Loucy (cell line): Measurements from ENCODE around the gene LTBP1.

Experiments used
- H2AFZ ChIP-seq: fragments of 200-600 bp; sonication (generic); 2 replicates; pipeline ENCODE4 v1.6.0; 2016; ENCODE audit warnings: antibody characterized with exemption, mild to moderate bottlenecking, low read length, moderate library complexity
- H3F3A ChIP-seq: fragments of 200-600 bp; 2 replicates; pipeline ENCODE4 v1.6.0; 2016; ENCODE audit warnings: antibody characterized with exemption, low read depth, mild to moderate bottlenecking
- H3K27me3 ChIP-seq: fragments of 200-600 bp; sonication (generic); 2 replicates; pipeline ENCODE4 v1.6.1; 2014; ENCODE audit warnings: low read length, mild to moderate bottlenecking; ENCODE audit not compliant: insufficient read depth, poor library complexity, severe bottlenecking
- H3K36me3 ChIP-seq: fragments of 200-600 bp; sonication (generic); 2 replicates; pipeline ENCODE4 v1.6.1; 2016; ENCODE audit warnings: low read length; ENCODE audit not compliant: insufficient read depth
- H3K4me1 ChIP-seq: fragments of 200-600 bp; sonication (generic); 2 replicates; pipeline ENCODE4 v1.5.1; 2014; ENCODE audit warnings: low read length, mild to moderate bottlenecking; ENCODE audit not compliant: insufficient read depth, poor library complexity, severe bottlenecking
- H3K4me2 ChIP-seq: fragments of 200-600 bp; sonication (generic); 2 replicates; pipeline ENCODE4 v1.6.0; 2014; ENCODE audit warnings: antibody characterized with exemption, low read length, low read depth, mild to moderate bottlenecking; ENCODE audit not compliant: poor library complexity, severe bottlenecking
- H3K4me3 ChIP-seq: fragments of 200-600 bp; sonication (generic); 2 replicates; pipeline ENCODE4 v1.5.1; 2014; ENCODE audit warnings: low read length, mild to moderate bottlenecking, mixed read lengths; ENCODE audit not compliant: poor library complexity, severe bottlenecking
- H3K79me2 ChIP-seq: fragments of 200-600 bp; sonication (generic); 2 replicates; pipeline ENCODE4 v1.6.1; 2014; ENCODE audit warnings: low read length; ENCODE audit not compliant: insufficient read depth
- H3K9ac ChIP-seq: fragments of 200-600 bp; sonication (generic); 2 replicates; pipeline ENCODE4 v1.6.0; 2014; ENCODE audit warnings: mild to moderate bottlenecking, low read depth, low read length, moderate library complexity; ENCODE audit not compliant: poor library complexity, severe bottlenecking
- H3K9me2 ChIP-seq: fragments of 200-600 bp; sonication (generic); replicated peaks from 2 replicates; pipeline ENCODE4 v1.6.1; 2016; ENCODE audit warnings: low read depth, low read length, mixed read lengths
- H3K9me3 ChIP-seq: fragments of 200-600 bp; sonication (generic); 2 replicates; pipeline ENCODE4 v1.6.1; 2014; ENCODE audit warnings: mild to moderate bottlenecking, antibody characterized with exemption, low read length, low read depth; ENCODE audit not compliant: insufficient read depth
- H4K20me1 ChIP-seq: fragments of 200-600 bp; sonication (generic); 2 replicates; pipeline ENCODE4 v1.6.0; 2014; ENCODE audit warnings: antibody characterized with exemption, low read length, mild to moderate bottlenecking; ENCODE audit not compliant: insufficient read depth, poor library complexity, severe bottlenecking
- EZH2phosphoT487 ChIP-seq: fragments of 200-600 bp; IDR thresholded peaks from 2 replicates; pipeline ENCODE4 v1.6.1; 2018; ENCODE audit warnings: antibody characterized with exemption, mild to moderate bottlenecking, moderate library complexity, borderline replicate concordance
- TF ChIP-seq, protein P1 (sequence below): fragments of 200-600 bp; sonication (generic); conservative IDR thresholded peaks from 2 replicates; pipeline ENCODE4 v1.5.1; 2014; ENCODE audit warnings: mild to moderate bottlenecking, antibody characterized with exemption, low read length

The LTBP1 gene

DNA sequence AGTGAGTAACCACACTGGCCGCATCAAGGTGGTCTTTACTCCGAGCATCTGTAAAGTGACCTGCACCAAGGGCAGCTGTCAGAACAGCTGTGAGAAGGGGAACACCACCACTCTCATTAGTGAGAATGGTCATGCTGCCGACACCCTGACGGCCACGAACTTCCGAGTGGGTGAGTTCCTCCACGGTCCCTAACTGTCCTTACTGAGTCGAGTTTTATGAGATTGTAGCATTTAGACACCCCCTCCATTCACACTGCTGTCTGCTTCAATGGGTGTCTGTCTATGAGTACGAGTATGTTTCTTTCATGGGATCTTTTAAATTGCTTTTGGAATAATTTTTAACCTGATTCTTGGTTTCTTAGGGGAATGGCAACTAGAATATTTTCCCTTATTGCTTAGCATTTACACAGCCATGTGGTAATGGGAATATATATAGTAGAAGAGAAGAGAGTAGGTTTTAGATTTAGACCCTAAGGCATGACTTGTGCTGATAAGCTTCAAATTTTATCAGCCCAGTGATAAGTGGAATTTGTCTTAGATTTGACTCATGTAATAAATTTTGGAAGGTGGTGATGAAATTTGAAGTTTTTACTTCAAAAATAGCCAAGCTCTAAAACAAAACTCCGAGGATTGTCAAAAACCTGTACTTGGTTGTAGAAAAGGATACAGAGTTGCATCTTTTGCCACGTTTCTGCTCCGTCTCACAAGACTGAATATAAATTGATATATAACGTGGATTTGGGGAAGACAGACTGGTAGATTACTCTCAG, 188.2 kb downstream of the LTBP1 start:
- TF ChIP-seq, protein P1, sequence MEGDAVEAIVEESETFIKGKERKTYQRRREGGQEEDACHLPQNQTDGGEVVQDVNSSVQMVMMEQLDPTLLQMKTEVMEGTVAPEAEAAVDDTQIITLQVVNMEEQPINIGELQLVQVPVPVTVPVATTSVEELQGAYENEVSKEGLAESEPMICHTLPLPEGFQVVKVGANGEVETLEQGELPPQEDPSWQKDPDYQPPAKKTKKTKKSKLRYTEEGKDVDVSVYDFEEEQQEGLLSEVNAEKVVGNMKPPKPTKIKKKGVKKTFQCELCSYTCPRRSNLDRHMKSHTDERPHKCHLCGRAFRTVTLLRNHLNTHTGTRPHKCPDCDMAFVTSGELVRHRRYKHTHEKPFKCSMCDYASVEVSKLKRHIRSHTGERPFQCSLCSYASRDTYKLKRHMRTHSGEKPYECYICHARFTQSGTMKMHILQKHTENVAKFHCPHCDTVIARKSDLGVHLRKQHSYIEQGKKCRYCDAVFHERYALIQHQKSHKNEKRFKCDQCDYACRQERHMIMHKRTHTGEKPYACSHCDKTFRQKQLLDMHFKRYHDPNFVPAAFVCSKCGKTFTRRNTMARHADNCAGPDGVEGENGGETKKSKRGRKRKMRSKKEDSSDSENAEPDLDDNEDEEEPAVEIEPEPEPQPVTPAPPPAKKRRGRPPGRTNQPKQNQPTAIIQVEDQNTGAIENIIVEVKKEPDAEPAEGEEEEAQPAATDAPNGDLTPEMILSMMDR, result no peak
- no peak for TF ChIP-seq EZH2phosphoT487
- Histone ChIP-seq H3K27me3 (no peaks in the 10 kb centered on the region), H3K9me3 (no peaks in the 10 kb centered on the region), H3K4me3 (no peak overlapping the region), H3K36me3 (no peaks in the 10 kb centered on the region), H2AFZ (no peak overlapping the region), H3K79me2 (no peaks in the 10 kb centered on the region), H3K9me2 (no peaks in the 10 kb centered on the region), H3K4me1 (no peaks in the 10 kb centered on the region), H4K20me1 (no peaks in the 10 kb centered on the region), H3K4me2 (no peak overlapping the region), H3K9ac (no peak overlapping the region), H3F3A (no peaks in the 10 kb centered on the region)

DNA sequence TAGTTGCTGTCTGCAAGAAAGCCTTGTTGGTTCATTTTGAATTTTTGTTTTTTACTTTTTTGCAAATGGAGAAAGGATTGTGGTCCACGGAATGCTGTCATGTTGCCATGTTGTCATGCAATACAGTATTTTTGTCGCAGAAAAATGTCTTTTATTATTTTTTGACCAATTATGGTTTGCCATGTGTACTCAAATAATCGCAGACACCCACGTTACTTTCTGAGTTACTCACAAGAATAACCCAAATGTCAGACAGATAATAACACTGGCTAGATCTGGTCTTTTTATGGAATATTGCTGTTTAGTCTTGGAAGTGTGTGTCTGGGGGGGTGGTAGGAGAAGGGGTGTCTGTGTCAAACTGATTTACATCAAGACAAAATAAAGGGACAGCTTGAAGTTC, 188.9 kb downstream of the LTBP1 start:
- Histone ChIP-seq H3K4me1 (no peaks in the 10 kb centered on the region), H3K27me3 (no peaks in the 10 kb centered on the region), H3K9ac (no peak overlapping the region), H2AFZ (no peak overlapping the region), H3K4me2 (no peak overlapping the region), H4K20me1 (no peaks in the 10 kb centered on the region), H3K9me3 (no peaks in the 10 kb centered on the region), H3K79me2 (no peaks in the 10 kb centered on the region), H3K36me3 (no peaks in the 10 kb centered on the region), H3K4me3 (no peak overlapping the region), H3F3A (no peaks in the 10 kb centered on the region), H3K9me2 (no peaks in the 10 kb centered on the region)
- TF ChIP-seq, protein P1, result no peak
- no peak for TF ChIP-seq EZH2phosphoT487

DNA sequence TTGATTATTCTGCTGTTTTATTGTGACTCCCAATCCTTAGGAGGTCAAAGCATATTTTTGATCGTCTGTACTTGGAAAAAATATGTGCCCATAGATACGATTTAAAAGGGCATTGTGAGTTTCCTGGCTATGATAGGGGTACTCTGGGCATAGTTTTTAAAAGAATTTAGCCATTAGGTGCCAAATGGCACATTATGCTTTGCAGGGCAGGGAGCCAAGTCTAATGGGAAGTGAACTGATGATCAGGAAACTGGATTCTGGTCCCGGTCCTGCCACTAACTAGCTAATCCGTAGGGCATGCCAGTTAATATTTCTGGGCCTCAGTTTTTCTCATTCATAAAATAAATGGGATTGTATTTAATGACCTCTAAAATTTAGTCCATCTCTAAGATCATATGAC, 189.3 kb downstream of the LTBP1 start:
- Histone ChIP-seq H3F3A (no peaks in the 10 kb centered on the region), H3K4me3 (no peak overlapping the region), H3K4me2 (no peak overlapping the region), H3K79me2 (no peaks in the 10 kb centered on the region), H3K27me3 (no peaks in the 10 kb centered on the region), H2AFZ (no peak overlapping the region), H3K36me3 (no peaks in the 10 kb centered on the region), H3K9me2 (no peaks in the 10 kb centered on the region), H3K4me1 (no peaks in the 10 kb centered on the region), H3K9me3 (no peaks in the 10 kb centered on the region), H3K9ac (no peak overlapping the region), H4K20me1 (no peaks in the 10 kb centered on the region)
- TF ChIP-seq, protein P1, result no peak
- TF ChIP-seq EZH2phosphoT487, result no peak
